ENCODE data around the gene MEF2A.
"Not testable (repeated sequence)": the region's sequence is repeated elsewhere in the genome, so short reads cannot be mapped to it uniquely, and the experiment has no call there.

Gene MEF2A

GRCh38 chr15:99733268-99734039, 167.7 kb downstream of the MEF2A start, which contains the start of gene LYSMD4:
TSS of gene LYSMD4 (minus strand) at chr15:99733437. CDS start at chr15:99731999, 1,438 bp downstream.
- H3K4me3 ChIP-seq (replicated peaks in 1 of 2; ENCODE audit: low read depth in 2 of 2, low read length in 2 of 2), result peak within 1 kb of the TSS; percentile 82 to 86
- TF ChIP-seq, protein P1, sequence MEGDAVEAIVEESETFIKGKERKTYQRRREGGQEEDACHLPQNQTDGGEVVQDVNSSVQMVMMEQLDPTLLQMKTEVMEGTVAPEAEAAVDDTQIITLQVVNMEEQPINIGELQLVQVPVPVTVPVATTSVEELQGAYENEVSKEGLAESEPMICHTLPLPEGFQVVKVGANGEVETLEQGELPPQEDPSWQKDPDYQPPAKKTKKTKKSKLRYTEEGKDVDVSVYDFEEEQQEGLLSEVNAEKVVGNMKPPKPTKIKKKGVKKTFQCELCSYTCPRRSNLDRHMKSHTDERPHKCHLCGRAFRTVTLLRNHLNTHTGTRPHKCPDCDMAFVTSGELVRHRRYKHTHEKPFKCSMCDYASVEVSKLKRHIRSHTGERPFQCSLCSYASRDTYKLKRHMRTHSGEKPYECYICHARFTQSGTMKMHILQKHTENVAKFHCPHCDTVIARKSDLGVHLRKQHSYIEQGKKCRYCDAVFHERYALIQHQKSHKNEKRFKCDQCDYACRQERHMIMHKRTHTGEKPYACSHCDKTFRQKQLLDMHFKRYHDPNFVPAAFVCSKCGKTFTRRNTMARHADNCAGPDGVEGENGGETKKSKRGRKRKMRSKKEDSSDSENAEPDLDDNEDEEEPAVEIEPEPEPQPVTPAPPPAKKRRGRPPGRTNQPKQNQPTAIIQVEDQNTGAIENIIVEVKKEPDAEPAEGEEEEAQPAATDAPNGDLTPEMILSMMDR (IDR thresholded peaks at IDR 0.05; ENCODE audit: low read depth, low read length), result no peak
- peak; percentile 93 to 96 for DNase-seq (ENCODE audit: low read depth in 2 of 2)

GRCh38 chr15:99734040-99734291, 168.2 kb downstream of the MEF2A start:
- peak overlapping the region in 1 of 2 donors; percentile 35 for H3K4me3 ChIP-seq (replicated peaks in 1 of 2; ENCODE audit: low read depth in 2 of 2, low read length in 2 of 2)
- DNase-seq (ENCODE audit: low read depth in 2 of 2), result not testable (repeated sequence)

DNA sequence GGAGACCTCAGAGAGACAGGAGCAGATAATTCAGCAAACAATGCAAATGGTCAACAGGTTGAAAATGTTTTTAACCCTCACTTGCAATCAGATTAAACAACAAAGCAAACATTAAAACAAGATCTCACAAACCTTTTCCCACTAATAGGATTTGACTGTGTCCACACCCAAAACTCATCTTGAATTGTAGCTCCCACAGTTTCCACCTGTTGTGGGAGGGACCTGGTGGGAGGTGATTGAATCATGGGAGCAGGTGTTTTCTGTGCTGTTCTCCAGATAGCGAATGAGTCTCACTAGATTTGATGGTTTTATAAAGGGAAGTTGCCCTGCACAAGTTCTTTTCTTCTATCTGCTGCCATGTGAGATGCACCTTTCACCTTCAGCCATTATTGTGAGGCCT, 168.8 kb downstream of the MEF2A start:
- TF ChIP-seq, protein P1 (IDR thresholded peaks at IDR 0.05; ENCODE audit: low read depth, low read length), result no peak
- no peak overlapping the region for H3K4me3 ChIP-seq (replicated peaks in 1 of 2; ENCODE audit: low read depth in 2 of 2, low read length in 2 of 2)
- DNase-seq (ENCODE audit: low read depth in 2 of 2), result no peak

- no peak for DNase-seq (ENCODE audit: low read depth in 2 of 2)
- TF ChIP-seq, protein P1 (IDR thresholded peaks at IDR 0.05; ENCODE audit: low read depth, low read length), result no peak
- no peak overlapping the region for H3K4me3 ChIP-seq (replicated peaks in 1 of 2; ENCODE audit: low read depth in 2 of 2, low read length in 2 of 2)
Observed at GRCh38 chr15:99735868-99736267, 170.1 kb downstream of the MEF2A start.

DNA sequence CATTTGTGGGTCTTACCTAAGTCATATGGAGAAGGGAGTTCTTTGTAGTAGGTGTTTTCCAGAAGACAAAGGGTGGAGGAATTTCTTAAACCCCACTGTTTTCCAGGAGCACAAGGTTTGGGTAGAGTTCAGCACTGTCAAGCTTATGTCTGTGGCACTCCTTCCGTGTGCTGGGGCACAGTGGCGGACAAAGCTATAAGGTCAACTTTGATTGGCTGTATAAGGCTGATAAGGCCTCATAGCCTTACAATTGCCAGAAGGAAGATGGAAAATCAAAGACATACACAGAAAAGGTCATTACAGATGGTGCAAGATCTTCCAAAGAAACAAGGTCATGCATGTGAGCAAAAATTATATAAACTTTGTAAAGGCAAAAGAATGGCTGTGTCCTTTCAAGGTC, 170.9 kb downstream of the MEF2A start:
- no peak overlapping the region for H3K4me3 ChIP-seq (replicated peaks in 1 of 2; ENCODE audit: low read depth in 2 of 2, low read length in 2 of 2)
- no peak for DNase-seq (ENCODE audit: low read depth in 2 of 2)
- TF ChIP-seq, protein P1 (IDR thresholded peaks at IDR 0.05; ENCODE audit: low read depth, low read length), result no peak

DNA sequence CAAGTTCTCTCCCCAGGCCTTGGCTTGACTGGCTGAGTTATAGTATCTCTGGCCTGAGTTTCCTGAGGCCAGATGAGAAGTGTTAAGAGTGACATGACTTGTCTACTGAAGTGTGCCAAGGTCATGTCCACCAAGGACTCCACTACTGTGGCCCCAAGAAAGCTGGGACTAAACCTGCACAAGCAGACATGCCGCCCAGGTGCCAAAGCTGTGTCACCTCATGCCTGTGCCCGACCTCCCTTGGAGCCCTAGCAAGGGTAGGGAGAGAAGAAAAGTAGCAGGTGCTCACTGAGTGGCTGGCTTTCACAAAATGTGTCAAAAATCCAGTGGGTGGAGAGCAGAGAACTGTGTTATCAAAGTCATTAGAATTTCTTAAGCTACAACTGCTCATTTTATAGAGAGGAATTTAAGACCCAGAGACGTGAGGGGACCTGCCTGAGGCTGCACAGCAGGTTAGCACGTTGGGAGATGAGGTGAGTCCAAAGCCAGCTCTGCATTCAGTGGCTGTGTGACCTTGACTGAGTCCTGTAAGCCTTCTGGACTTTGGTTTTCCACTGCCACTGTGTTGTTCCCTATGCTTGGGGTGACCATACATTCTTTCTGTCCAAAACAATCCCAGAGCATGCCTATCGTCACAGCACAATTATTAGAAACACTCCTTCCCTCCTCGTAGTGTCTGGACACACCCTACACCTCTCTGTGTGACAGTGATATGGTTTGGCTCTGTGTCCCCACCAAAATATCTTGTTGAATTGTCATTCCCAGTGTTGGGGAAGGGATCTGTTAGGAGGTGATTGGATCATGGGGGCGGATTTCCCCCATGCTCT, 172.4 kb downstream of the MEF2A start:
- TF ChIP-seq, protein P1 (IDR thresholded peaks at IDR 0.05; ENCODE audit: low read depth, low read length), result no peak
- no peak for DNase-seq (ENCODE audit: low read depth in 2 of 2)
- no peak overlapping the region for H3K4me3 ChIP-seq (replicated peaks in 1 of 2; ENCODE audit: low read depth in 2 of 2, low read length in 2 of 2)

DNA sequence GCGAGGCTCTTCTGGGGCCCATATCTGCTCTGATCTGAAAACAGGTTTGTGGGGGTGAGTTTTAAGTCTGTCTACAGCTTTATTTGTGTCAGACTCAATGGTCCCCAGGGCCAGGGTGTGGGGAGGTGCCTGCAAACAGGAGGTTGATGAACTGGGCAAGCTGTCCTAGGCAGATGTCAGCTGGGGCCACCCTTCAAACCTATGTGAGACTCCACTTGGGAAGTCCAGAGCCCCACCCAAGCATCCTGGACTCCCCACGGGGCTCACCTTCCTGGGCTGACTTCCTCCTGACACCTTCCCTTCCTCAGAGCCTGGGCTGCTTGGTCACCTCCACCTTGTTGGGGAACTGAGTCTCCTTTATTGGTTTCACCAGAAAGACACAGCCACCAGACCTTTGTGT, 176.1 kb downstream of the MEF2A start:
- no peak for DNase-seq (ENCODE audit: low read depth in 2 of 2)
- TF ChIP-seq, protein P1 (IDR thresholded peaks at IDR 0.05; ENCODE audit: low read depth, low read length), result no peak
- H3K4me3 ChIP-seq (replicated peaks in 1 of 2; ENCODE audit: low read depth in 2 of 2, low read length in 2 of 2), result no peak overlapping the region

Measured in cardiac fibroblast (primary cell).